Inflammatory macrophage treated with lipopolysaccharide for 1 hour (primary cell): ENCODE data around the gene PIAS1.
"Not testable (repeated sequence)": the region's sequence is repeated elsewhere in the genome, so short reads cannot be mapped to it uniquely, and the experiment has no call there.

Source experiments
- DNase-seq, 2 donors: peaks; one replicate each; pipeline ENCODE4 v3.0.0-alpha.2; 2020 to 2022

The PIAS1 gene

GRCh38 chr15:68221530-68222431, 167.7 kb downstream of the PIAS1 start:
- not testable (repeated sequence) for DNase-seq

- not testable (repeated sequence) for DNase-seq
Observed at GRCh38 chr15:68222432-68222743, 168.3 kb downstream of the PIAS1 start.

- DNase-seq, result no peak
Observed at GRCh38 chr15:68223171-68223570, 169.1 kb downstream of the PIAS1 start.

- DNase-seq, result no peak
Observed at GRCh38 chr15:68224108-68224507, 170.0 kb downstream of the PIAS1 start.

- no peak for DNase-seq
Observed at GRCh38 chr15:68224546-68225250, 170.6 kb downstream of the PIAS1 start.

GRCh38 chr15:68225442-68225841, 171.3 kb downstream of the PIAS1 start:
- DNase-seq, result not testable (repeated sequence)

- DNase-seq, result no peak
Observed at GRCh38 chr15:68227643-68228142, 173.6 kb downstream of the PIAS1 start.

GRCh38 chr15:68228143-68228970, 174.2 kb downstream of the PIAS1 start:
- peak in 1 of 2 donors; percentile 16 for DNase-seq

- DNase-seq, result no peak
Observed at GRCh38 chr15:68228971-68229385, 174.9 kb downstream of the PIAS1 start.

GRCh38 chr15:68229386-68230156, 175.5 kb downstream of the PIAS1 start, which contains the start of gene CLN6:
CLN6 (minus strand) TSS chr15:68229728; CDS start chr15:68229584, 144 bp downstream.
- DNase-seq, result peak; percentile 79 to 90

GRCh38 chr15:68230157-68231100, 176.3 kb downstream of the PIAS1 start:
- DNase-seq, result no peak

GRCh38 chr15:68231102-68231818, 177.1 kb downstream of the PIAS1 start:
- no peak for DNase-seq

GRCh38 chr15:68232449-68232848, 178.3 kb downstream of the PIAS1 start:
- peak; percentile 46 to 52 for DNase-seq

- DNase-seq, result peak in 1 of 2 donors; percentile 52
Observed at GRCh38 chr15:68232937-68233336, 178.8 kb downstream of the PIAS1 start.

GRCh38 chr15:68234060-68234459, 179.9 kb downstream of the PIAS1 start:
- no peak for DNase-seq

GRCh38 chr15:68234520-68234919, 180.4 kb downstream of the PIAS1 start:
- DNase-seq, result not testable (repeated sequence)

GRCh38 chr15:68235022-68235421, 180.9 kb downstream of the PIAS1 start:
- no peak for DNase-seq

GRCh38 chr15:68239025-68239424, 184.9 kb downstream of the PIAS1 start:
- no peak for DNase-seq

- no peak for DNase-seq
Observed at GRCh38 chr15:68241088-68241935, 187.2 kb downstream of the PIAS1 start.
